Measurements from ENCODE around the gene NRROS.
A peak's percentile ranks its signal among the peaks of the same experiment; 100 is the strongest.
"Not testable (repeated sequence)": the region's sequence is repeated elsewhere in the genome, so short reads cannot be mapped to it uniquely, and the experiment has no call there.

Gene NRROS

DNA sequence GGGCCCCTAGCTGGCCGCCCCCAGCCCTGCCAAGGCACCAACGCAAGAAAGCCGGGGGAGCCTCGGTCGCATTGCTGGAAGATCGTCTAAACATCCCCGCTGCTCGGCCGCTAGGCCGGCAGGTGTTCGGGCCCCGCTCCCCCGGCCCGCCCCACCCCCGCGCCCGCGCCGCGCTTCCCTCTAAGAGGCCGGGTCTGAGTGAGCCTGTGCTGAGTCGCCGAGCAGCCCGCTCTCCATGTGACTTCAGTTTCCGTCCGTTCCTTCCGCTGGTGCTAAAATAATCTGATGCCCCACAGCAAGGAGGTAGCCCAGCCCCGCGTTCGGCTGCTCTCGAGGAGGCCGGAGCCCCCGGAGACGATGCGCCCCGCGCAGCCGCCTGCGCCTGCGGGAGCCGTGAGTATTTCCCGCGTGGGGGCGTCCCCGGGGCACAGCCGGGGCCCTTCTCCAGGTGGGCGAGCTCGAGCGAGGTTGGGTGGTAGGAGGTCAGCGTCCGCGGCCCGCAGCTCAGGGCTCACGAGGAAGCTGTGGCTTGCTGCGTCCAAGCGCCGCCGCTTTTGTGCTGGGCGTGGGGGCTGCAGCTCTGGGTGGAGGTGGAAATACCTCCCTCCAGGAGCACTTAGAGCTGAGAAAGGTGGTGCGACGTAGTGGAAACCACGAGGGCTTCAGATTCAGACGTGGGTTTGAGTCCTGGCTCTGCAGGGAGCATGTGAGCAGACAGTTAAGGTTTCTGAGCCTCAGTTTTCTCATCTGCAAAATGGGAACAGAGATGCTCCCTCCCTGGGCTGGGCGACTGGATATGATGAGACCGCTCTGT is at the start of gene NRROS:
TSS of gene NRROS (plus strand) at position 212 of the 814 bp plus-strand sequence. CDS start 14,846 bp downstream, outside the sequence.
- peak; percentile 49 to 50 for DNase-seq

- no peak for DNase-seq
Observed at GRCh38 chr3:196590279-196590678, 49.2 kb upstream of the NRROS start.

DNA sequence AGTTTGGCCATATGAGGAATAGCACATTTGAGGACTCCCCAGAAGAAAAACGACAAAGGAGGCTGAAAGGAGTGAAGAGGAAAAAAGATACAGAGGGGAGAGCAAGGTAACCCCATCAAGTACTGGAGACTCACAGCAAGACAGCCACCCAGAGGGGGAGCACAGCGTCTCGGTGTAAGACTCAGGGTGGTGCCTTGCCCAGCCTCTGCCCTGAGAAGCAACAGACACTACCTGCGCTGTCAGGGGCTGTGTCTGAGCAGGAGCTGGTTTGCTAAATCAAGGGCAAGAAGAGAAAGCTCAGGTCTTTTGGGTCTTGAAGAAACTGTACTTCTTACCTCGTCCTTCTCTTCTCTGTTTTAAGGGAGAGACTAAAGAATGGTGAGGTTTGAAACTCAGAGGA is 43.1 kb upstream of the NRROS start:
- no peak for DNase-seq

DNA sequence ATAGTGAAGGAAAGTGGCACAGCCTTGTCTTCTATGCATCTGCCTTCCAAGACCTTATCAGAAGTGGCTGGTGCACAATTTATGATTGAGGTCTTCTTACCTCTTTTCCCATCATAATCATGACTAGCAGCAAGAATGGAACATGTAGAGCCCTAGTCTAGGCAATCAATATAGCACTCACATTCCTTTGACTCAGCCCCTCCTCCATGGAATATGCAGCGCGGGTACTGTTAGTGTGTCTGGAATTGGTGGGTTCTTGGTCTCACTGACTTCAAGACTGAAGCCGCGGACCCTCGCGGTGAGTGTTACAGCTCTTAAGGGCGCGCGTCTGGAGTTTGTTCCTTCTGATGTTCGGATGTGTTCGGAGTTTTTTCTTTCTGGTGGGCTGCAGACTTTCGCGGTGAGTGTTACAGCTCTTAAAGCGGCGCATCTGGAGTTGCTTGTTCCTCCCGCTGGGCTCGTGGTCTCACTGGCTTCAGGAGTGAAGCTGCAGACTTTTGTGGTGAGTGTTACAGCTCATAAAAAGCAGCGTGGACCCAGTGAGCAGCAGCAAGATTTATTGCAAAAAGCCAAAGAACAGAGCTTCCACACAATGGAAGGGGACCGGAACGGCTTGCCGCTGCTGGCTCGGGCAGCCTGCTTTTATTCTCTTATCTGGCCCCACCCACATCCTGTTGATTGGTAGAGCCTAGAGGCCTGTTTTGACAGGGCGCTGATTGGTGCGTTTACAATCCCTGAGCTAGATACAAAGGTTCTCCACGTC is 41.3 kb upstream of the NRROS start:
- DNase-seq = not testable (repeated sequence)

GRCh38 chr3:196599734-196600128 is 39.8 kb upstream of the NRROS start:
- no peak for DNase-seq

GRCh38 chr3:196600359-196600758 is 39.1 kb upstream of the NRROS start:
- DNase-seq = no peak

- no peak for DNase-seq
Observed at GRCh38 chr3:196602673-196603072, 36.8 kb upstream of the NRROS start.

DNA sequence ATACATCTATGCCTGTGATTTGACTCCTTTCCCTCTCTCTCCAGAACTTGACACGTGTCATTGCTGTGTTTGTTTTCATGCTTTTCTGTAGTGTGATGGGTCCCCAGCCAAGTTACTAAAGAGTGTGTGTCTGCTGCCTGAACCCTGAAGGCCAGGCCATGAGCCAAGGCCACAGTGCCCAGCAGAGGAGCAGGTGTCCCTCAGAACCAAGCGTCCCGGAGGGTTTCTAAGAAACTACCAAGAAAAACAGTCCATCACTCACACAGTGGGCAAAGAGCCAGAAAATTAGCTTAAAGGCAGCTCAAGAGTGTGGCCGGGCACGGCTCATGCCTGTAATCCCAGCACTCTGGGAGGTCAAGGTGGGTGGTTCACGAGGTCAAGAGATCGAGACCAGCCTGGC is 35.8 kb upstream of the NRROS start:
- DNase-seq = no peak

- no peak for DNase-seq
Observed at GRCh38 chr3:196604548-196604947, 34.9 kb upstream of the NRROS start.

DNA sequence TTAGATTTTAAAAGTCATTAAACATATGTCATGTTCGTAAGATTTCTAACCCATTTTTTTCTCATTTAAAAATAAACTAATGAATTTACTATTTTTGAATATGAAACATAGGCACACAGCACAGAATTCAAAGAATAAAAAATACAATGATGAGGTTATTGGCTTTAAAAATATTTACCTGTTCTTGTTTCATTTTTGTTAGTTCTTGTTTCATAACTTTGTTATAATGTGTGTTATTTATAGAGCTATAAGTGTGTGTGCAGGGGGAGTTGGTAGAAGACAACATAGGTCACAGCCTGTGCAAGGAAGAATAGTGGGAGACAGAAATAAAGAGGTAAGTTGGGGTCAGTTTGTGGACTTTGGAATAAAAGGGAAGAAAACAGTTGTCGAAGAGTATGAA is 30.8 kb upstream of the NRROS start:
- no peak for DNase-seq

DNA sequence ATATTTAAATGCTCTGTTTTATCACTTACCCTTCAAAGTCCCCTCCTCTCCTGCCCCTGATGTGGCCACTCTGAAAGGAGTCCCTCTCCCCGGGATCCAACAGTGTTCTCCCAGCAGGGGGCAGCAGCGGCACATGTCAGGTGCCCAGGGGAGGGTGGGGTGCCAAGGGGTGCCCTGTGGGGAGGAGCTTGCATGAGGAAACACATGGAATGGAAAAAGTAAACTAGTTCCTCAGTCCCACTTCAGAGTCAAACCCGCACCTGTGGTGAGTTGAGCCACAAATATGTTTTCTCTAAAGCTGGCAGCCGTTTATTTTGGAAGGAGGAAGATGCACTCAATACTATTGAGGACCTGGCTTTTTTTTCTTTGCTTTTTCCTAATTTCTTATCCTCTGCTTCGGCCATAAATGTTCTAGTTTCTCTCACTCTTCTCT is 30.1 kb upstream of the NRROS start:
- DNase-seq = peak; percentile 17 to 62

DNA sequence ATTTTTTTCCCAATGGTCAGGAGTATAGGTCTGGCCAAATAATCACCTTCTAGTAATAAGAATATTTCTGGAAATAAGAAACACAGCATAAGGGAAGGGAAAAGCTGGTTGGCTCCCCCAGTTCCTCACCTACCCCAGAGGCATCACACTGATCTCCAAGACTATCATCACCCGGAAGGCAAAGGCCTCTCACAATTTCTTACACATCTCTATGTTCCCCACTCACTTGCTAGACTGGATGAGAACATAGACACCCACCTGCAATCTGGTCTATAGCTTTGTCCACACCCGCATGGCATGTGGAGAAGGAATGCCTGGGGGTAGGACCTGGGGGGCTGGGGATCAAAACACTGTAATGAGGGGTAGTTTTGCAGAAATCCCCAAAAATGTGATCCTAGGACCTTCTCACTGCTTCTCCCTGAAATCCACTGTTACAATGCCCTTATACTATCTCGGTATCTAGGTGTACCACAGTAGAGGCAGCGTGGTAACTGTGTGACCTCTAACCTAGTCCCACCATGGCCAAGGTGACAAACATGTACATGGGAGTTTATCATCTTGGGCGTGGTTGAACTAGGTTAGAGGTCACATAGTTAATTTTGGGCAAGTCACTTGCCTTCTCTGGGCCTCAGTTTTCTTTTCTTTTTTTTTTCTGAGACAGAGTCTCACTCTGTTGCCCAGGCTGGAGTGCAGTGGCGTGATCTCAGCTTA is 29.5 kb upstream of the NRROS start:
- no peak for DNase-seq

DNA sequence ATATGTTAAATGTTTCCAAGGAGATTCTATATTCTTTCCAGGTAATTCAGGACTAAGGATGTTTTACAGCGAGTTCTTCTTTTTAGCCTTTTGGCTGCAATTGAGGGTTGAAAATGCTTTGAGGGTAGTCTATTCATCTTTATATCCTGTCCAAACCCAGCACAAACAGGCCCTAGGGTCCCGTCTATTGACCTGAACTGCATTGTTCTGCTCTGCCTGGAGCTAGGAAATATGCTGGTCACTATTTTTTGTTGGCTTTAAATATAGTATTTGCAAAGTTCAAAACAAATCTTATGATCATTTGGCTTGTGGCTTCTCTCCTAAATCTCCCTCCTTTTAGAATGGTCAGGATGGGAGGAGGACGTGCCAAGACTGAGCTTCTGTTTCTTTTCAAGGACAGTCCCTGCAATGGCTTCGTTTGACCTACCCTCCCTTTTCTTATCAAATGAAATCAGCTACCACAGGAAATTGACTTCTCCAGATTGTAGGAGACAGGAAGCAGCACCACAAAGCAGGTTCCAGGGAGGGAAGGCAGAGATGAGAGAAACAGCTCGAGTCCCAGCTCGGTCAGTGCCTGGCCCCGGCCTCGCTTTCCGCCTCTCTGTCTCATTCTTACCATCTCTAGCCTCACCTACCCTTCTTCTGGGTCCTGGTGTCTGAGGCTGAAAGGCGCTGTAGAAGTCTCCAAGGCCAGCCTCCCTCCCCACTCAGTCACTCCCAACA is 27.6 kb upstream of the NRROS start:
- no peak for DNase-seq

- not testable (repeated sequence) for DNase-seq
Observed at GRCh38 chr3:196615234-196615633, 24.3 kb upstream of the NRROS start.

DNA sequence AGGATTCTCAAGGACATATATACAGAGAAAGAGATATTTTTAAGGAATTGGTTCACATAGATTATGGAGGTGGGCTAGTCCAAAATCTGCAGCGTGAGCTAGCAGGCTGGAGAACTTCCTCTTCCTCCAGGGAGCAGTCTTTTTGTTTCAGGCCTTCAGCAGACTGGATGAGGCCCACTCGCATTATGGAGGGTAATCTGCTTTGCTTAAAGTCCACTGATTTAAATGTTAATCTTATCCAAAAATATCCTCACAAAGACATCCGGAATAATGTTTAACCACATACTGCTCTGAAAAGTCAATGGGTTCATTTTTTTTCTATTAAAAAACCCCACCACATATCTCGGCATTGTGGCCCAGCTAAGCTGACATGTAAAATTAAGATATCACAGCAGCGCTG is 22.2 kb upstream of the NRROS start:
- DNase-seq = no peak

DNA sequence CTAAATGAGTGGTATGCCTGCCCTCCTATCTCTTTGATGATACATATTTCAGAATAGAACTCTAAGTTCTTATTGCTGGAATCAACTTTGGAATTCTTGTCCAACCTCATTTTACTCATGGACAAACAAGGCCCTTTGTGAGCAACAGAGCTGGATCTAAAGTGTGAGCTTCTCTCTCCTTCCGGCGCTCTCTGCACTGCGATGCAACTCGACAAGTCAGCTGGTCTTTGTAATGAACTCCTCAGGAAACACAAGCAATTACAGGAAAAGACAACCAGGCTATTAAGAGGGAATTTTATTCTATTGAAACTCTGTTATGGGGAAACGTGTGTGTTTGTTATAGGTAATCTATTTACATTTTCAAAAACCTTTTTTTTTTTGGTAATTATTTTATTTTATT is 20.3 kb upstream of the NRROS start:
- DNase-seq = no peak

DNA sequence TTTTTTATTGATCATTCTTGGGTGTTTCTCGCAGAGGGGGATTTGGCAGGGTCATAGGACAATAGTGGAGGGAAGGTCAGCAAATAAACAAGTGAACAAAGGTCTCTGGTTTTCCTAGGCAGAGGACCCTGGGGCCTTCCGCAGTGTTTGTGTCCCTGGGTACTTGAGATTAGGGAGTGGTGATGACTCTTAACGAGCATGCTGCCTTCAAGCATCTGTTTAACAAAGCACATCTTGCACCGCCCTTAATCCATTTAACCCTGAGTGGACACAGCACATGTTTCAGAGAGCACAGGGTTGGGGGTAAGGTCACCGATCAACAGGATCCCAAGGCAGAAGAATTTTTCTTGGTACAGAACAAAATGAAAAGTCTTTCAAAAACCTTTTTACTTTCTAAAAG is 19.9 kb upstream of the NRROS start:
- DNase-seq = not testable (repeated sequence)

- peak in 1 of 2 experiments; percentile 66 for DNase-seq
Observed at GRCh38 chr3:196620161-196620604, 19.3 kb upstream of the NRROS start.

- no peak for DNase-seq
Observed at GRCh38 chr3:196620684-196621083, 18.8 kb upstream of the NRROS start.

- no peak for DNase-seq
Observed at GRCh38 chr3:196621611-196622010, 17.9 kb upstream of the NRROS start.

DNA sequence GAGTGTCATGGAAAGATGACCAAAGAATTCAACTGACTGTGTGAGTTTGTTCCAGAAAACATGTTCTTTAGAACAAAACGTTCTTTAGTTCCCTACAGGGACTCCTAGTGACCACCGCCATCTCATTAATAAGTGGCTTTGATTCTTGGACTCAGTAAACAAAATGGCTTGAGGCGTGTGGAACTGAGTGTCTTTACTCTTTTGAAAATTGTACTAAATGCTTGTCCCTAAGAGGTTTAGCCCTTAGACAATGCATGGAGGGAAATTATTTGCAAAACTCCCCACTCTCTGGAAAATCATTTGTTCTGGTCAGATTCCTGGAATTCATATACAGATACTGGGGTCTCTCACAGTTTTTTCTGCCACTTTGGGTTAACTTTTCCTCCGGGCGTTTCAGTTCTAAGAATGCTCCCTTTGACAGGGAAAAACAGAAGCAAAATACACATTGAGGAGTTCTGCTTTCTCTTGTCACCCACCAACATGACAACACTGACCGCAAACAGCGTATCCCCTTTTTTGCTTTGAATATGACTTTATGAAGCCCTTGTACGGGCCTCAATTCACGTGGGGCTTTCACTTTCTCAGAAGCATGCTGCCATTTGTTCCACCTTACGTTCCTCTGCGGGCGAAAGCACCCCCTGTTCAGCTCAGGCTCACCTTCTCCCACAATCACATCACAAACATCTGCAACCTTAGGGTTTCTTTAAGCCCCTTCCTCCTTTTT is 15.3 kb upstream of the NRROS start:
- no peak for DNase-seq

- DNase-seq = no peak
Observed at GRCh38 chr3:196624907-196625306, 14.6 kb upstream of the NRROS start.

Data from NCI-H187 (cell line).